ENCODE data around the gene CDCA4.

DNA sequence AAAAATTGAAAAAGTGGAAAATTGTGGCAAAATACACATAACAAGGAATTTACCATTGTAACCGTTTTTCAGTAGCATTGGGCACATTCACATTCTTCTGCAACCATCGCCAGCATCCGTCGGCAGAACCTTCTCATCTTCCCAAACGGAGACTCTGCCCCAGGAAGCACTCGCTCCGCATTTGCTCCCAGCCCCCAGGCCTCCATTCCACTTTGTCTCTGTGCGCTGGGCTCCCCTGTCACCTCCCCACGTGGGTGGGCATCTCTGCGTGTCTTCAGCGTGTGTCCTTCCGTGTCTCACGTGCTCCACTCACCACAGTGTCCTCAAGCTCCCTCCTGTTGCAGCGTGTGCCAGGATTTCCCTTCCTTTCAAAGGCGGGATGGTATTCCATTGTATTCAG, 34.5 kb upstream of the CDCA4 start:
- TF ChIP-seq, protein P1, sequence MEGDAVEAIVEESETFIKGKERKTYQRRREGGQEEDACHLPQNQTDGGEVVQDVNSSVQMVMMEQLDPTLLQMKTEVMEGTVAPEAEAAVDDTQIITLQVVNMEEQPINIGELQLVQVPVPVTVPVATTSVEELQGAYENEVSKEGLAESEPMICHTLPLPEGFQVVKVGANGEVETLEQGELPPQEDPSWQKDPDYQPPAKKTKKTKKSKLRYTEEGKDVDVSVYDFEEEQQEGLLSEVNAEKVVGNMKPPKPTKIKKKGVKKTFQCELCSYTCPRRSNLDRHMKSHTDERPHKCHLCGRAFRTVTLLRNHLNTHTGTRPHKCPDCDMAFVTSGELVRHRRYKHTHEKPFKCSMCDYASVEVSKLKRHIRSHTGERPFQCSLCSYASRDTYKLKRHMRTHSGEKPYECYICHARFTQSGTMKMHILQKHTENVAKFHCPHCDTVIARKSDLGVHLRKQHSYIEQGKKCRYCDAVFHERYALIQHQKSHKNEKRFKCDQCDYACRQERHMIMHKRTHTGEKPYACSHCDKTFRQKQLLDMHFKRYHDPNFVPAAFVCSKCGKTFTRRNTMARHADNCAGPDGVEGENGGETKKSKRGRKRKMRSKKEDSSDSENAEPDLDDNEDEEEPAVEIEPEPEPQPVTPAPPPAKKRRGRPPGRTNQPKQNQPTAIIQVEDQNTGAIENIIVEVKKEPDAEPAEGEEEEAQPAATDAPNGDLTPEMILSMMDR (IDR thresholded peaks at IDR 0.05; ENCODE audit: insufficient read depth, low read length, poor library complexity, severe bottlenecking): no peak
- no peak for TF ChIP-seq EZH2phosphoT487 (conservative IDR thresholded peaks at IDR 0.05; ENCODE audit: low read length)
